ENCODE results near the gene SMURF1.

SMURF1 gene

GRCh38 chr7:99142727-99143520 lies 984 bp downstream of the SMURF1 start:
- TF ChIP-seq TAF1 (IDR thresholded peaks at IDR 0.05; ENCODE audit: borderline replicate concordance, insufficient read depth, low read length) (peak; percentile 8; the same call in 1 of the 2 replicates), SIN3A (IDR thresholded peaks at IDR 0.05; ENCODE audit: borderline replicate concordance, insufficient read depth, low read length) (no peak), FOXP2 (optimal IDR thresholded peaks at IDR 0.05; ENCODE audit: borderline replicate concordance, extremely low read depth, extremely low read length, insufficient read depth) (no peak)

- TF ChIP-seq TAF1 (IDR thresholded peaks at IDR 0.05; ENCODE audit: borderline replicate concordance, insufficient read depth, low read length) (peak; percentile 57; the same call in 1 of the 2 replicates), POLR2AphosphoS5 (IDR thresholded peaks at IDR 0.05; ENCODE audit: low read depth, low read length) (peak; percentile 40; the same call in 1 of the 2 replicates), FOXP2 (optimal IDR thresholded peaks at IDR 0.05; ENCODE audit: borderline replicate concordance, extremely low read depth, extremely low read length, insufficient read depth) (no peak), SIN3A (IDR thresholded peaks at IDR 0.05; ENCODE audit: borderline replicate concordance, insufficient read depth, low read length) (peak; percentile 14; the same call in 1 of the 2 replicates)
- TF ChIP-seq, protein P1, sequence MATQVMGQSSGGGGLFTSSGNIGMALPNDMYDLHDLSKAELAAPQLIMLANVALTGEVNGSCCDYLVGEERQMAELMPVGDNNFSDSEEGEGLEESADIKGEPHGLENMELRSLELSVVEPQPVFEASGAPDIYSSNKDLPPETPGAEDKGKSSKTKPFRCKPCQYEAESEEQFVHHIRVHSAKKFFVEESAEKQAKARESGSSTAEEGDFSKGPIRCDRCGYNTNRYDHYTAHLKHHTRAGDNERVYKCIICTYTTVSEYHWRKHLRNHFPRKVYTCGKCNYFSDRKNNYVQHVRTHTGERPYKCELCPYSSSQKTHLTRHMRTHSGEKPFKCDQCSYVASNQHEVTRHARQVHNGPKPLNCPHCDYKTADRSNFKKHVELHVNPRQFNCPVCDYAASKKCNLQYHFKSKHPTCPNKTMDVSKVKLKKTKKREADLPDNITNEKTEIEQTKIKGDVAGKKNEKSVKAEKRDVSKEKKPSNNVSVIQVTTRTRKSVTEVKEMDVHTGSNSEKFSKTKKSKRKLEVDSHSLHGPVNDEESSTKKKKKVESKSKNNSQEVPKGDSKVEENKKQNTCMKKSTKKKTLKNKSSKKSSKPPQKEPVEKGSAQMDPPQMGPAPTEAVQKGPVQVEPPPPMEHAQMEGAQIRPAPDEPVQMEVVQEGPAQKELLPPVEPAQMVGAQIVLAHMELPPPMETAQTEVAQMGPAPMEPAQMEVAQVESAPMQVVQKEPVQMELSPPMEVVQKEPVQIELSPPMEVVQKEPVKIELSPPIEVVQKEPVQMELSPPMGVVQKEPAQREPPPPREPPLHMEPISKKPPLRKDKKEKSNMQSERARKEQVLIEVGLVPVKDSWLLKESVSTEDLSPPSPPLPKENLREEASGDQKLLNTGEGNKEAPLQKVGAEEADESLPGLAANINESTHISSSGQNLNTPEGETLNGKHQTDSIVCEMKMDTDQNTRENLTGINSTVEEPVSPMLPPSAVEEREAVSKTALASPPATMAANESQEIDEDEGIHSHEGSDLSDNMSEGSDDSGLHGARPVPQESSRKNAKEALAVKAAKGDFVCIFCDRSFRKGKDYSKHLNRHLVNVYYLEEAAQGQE (IDR thresholded peaks at IDR 0.05; ENCODE audit: insufficient read depth in 1 of 2, low read depth in 2 of 2, low read length in 2 of 2), result no peak
Measured at GRCh38 chr7:99141841-99142726, 1.8 kb downstream of the SMURF1 start.

- TF ChIP-seq TAF1 (IDR thresholded peaks at IDR 0.05; ENCODE audit: borderline replicate concordance, insufficient read depth, low read length), result no peak
- TF ChIP-seq, protein P1 (IDR thresholded peaks at IDR 0.05; ENCODE audit: insufficient read depth in 1 of 2, low read depth in 2 of 2, low read length in 2 of 2), result no peak
Measured at GRCh38 chr7:99141334-99141733, 2.6 kb downstream of the SMURF1 start.

DNA sequence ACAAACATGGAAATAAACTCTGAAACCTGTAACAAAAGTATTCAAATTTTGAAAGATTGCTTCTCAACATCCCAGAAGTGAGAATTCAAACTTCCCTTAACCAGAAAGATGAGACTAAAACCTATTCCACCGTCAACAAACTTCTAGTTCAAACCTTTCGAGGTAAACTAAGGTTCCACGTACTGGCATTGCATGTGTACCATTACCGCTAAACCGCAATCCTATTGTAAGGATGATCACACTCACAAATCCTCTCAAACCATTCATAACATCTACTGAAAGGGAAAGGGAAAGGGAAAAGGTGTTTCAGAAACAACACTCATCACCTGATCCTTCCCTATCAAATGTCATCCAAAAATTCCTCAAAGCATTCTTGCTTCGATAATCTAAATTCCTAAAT lies 3.1 kb downstream of the SMURF1 start:
- TF ChIP-seq, protein P1 (IDR thresholded peaks at IDR 0.05; ENCODE audit: insufficient read depth in 1 of 2, low read depth in 2 of 2, low read length in 2 of 2), result no peak
- TF ChIP-seq TAF1 (IDR thresholded peaks at IDR 0.05; ENCODE audit: borderline replicate concordance, insufficient read depth, low read length), result no peak
- TF ChIP-seq SIN3A (IDR thresholded peaks at IDR 0.05; ENCODE audit: borderline replicate concordance, insufficient read depth, low read length), result no peak
- no peak for TF ChIP-seq POLR2AphosphoS5 (IDR thresholded peaks at IDR 0.05; ENCODE audit: low read depth, low read length)
- TF ChIP-seq FOXP2 (optimal IDR thresholded peaks at IDR 0.05; ENCODE audit: borderline replicate concordance, extremely low read depth, extremely low read length, insufficient read depth), result no peak

DNA sequence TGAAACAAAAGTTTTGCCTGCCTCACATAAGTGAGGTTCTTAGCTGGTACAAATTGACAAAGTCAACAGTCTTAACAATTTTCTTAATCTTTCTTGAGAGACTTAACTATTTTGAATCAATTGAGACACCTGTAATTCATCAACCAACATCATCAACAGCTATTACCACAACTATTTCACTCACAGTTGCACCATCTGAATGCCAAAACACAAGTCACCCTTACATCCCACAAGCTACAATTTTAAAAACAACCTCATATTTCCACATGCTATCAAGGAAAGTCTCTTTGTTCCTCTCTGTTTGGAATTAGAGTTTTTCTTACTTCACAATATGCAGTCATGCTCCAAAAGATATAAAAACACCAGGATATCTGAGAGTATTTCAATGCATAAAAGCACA lies 4.9 kb downstream of the SMURF1 start:
- TF ChIP-seq FOXP2 (optimal IDR thresholded peaks at IDR 0.05; ENCODE audit: borderline replicate concordance, extremely low read depth, extremely low read length, insufficient read depth), result no peak
- TF ChIP-seq TAF1 (IDR thresholded peaks at IDR 0.05; ENCODE audit: borderline replicate concordance, insufficient read depth, low read length), result no peak
- TF ChIP-seq, protein P1 (IDR thresholded peaks at IDR 0.05; ENCODE audit: insufficient read depth in 1 of 2, low read depth in 2 of 2, low read length in 2 of 2), result no peak
- TF ChIP-seq POLR2AphosphoS5 (IDR thresholded peaks at IDR 0.05; ENCODE audit: low read depth, low read length), result no peak
- no peak for TF ChIP-seq SIN3A (IDR thresholded peaks at IDR 0.05; ENCODE audit: borderline replicate concordance, insufficient read depth, low read length)

Measured in PFSK-1 (cell line).